ENCODE measurements around the gene ARFIP2.

Gene ARFIP2

GRCh38 chr11:6520265-6520664, 39.1 kb upstream of the ARFIP2 start:
- TF ChIP-seq, protein P1, sequence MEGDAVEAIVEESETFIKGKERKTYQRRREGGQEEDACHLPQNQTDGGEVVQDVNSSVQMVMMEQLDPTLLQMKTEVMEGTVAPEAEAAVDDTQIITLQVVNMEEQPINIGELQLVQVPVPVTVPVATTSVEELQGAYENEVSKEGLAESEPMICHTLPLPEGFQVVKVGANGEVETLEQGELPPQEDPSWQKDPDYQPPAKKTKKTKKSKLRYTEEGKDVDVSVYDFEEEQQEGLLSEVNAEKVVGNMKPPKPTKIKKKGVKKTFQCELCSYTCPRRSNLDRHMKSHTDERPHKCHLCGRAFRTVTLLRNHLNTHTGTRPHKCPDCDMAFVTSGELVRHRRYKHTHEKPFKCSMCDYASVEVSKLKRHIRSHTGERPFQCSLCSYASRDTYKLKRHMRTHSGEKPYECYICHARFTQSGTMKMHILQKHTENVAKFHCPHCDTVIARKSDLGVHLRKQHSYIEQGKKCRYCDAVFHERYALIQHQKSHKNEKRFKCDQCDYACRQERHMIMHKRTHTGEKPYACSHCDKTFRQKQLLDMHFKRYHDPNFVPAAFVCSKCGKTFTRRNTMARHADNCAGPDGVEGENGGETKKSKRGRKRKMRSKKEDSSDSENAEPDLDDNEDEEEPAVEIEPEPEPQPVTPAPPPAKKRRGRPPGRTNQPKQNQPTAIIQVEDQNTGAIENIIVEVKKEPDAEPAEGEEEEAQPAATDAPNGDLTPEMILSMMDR (IDR thresholded peaks at IDR 0.05; ENCODE audit: insufficient read depth, low read length, poor library complexity, severe bottlenecking): no peak
- no peak overlapping the region for H3K4me3 ChIP-seq (replicated peaks; ENCODE audit: low read depth, low read length)
- H3K36me3 ChIP-seq (ENCODE audit: control insufficient read depth, insufficient read depth, low read length): peaks cover 7% of the 10 kb centered on the region
- DNase-seq (ENCODE audit: extremely low read depth, insufficient read length): no peak
- H3K27me3 ChIP-seq (replicated peaks; ENCODE audit: control insufficient read depth, insufficient read depth, low read length): no peaks in the 10 kb centered on the region

- Histone ChIP-seq H3K4me3 (replicated peaks; ENCODE audit: low read depth, low read length) (no peak overlapping the region), H3K27me3 (replicated peaks; ENCODE audit: control insufficient read depth, insufficient read depth, low read length) (no peaks in the 10 kb centered on the region), H3K36me3 (ENCODE audit: control insufficient read depth, insufficient read depth, low read length) (peaks cover 7% of the 10 kb centered on the region)
- TF ChIP-seq, protein P1 (IDR thresholded peaks at IDR 0.05; ENCODE audit: insufficient read depth, low read length, poor library complexity, severe bottlenecking): no peak
- no peak for DNase-seq (ENCODE audit: extremely low read depth, insufficient read length)
Observed at GRCh38 chr11:6516865-6517264, 35.7 kb upstream of the ARFIP2 start.

- no peak for DNase-seq (ENCODE audit: extremely low read depth, insufficient read length)
- H3K4me3 ChIP-seq (replicated peaks; ENCODE audit: low read depth, low read length): no peak overlapping the region
Observed at GRCh38 chr11:6505577-6506240, 24.6 kb upstream of the ARFIP2 start.

DNA sequence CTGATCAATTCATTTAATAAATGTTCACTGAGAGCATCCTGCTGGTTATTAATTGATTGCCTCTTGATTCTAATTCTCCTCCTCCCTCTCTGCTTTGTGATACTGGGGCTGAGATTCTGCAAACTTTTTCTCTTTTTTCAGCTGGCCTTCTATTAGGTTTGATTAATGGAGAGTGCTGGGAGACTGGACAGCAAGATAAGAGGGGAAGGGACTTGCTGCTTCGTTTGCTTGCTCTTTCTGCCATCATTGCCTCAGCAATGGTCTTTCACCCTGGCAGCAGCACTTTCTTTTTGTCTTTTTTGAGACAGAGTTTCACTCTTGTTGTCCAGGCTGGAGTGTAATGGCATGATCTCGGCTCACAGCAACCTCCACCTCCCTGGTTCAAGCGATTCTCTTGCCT, 23.0 kb upstream of the ARFIP2 start:
- Histone ChIP-seq H3K4me3 (replicated peaks; ENCODE audit: low read depth, low read length) (no peak overlapping the region), H3K36me3 (ENCODE audit: control insufficient read depth, insufficient read depth, low read length) (peaks cover 11% of the 10 kb centered on the region), H3K27me3 (replicated peaks; ENCODE audit: control insufficient read depth, insufficient read depth, low read length) (no peaks in the 10 kb centered on the region)
- TF ChIP-seq, protein P1 (IDR thresholded peaks at IDR 0.05; ENCODE audit: insufficient read depth, low read length, poor library complexity, severe bottlenecking): no peak
- DNase-seq (ENCODE audit: extremely low read depth, insufficient read length): no peak

More at GRCh38 chr11:6505577-6506240, 24.6 kb upstream of the ARFIP2 start:
- Histone ChIP-seq H3K27me3 (replicated peaks; ENCODE audit: control insufficient read depth, insufficient read depth, low read length) (no peaks in the 10 kb centered on the region), H3K36me3 (ENCODE audit: control insufficient read depth, insufficient read depth, low read length) (peaks cover 9% of the 10 kb centered on the region)
- TF ChIP-seq, protein P1 (IDR thresholded peaks at IDR 0.05; ENCODE audit: insufficient read depth, low read length, poor library complexity, severe bottlenecking): peak; percentile 72

DNA sequence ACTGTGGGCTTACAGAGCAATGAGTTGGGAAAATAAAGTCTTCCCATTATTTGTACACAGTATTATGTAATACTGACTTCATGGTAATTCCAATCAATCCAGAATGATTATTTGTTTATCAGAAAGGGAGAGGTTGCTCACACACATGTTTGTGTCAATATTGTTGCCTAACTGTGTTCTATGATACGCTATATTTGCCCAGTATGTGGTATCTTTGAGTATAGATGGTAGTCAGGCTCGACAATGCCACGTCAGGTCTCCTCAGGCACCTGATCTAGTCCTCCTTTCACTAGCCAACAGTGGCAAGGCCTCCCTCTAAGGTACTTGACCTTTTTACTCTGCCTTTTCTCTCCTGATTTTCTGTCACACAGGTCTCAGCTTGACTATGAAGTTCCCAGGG, 21.3 kb upstream of the ARFIP2 start:
- TF ChIP-seq, protein P1 (IDR thresholded peaks at IDR 0.05; ENCODE audit: insufficient read depth, low read length, poor library complexity, severe bottlenecking): no peak
- Histone ChIP-seq H3K27me3 (replicated peaks; ENCODE audit: control insufficient read depth, insufficient read depth, low read length) (no peaks in the 10 kb centered on the region), H3K36me3 (ENCODE audit: control insufficient read depth, insufficient read depth, low read length) (peaks cover 17% of the 10 kb centered on the region), H3K4me3 (replicated peaks; ENCODE audit: low read depth, low read length) (no peak overlapping the region)
- DNase-seq (ENCODE audit: extremely low read depth, insufficient read length): no peak

GRCh38 chr11:6498544-6498943, 17.4 kb upstream of the ARFIP2 start:
- no peaks in the 10 kb centered on the region for H3K27me3 ChIP-seq (replicated peaks; ENCODE audit: control insufficient read depth, insufficient read depth, low read length)
- H3K36me3 ChIP-seq (ENCODE audit: control insufficient read depth, insufficient read depth, low read length): peaks cover 14% of the 10 kb centered on the region
- no peak overlapping the region for H3K4me3 ChIP-seq (replicated peaks; ENCODE audit: low read depth, low read length)
- DNase-seq (ENCODE audit: extremely low read depth, insufficient read length): no peak
- TF ChIP-seq, protein P1 (IDR thresholded peaks at IDR 0.05; ENCODE audit: insufficient read depth, low read length, poor library complexity, severe bottlenecking): no peak
